ENCODE data around the gene ZNF691. TPM values are rescaled to one million over a fixed set of nuclear protein-coding genes. Genes with fewer than 3 reads are reported as not detected.
A peak's percentile ranks its signal among the peaks of the same experiment; 100 is the strongest.

The ZNF691 gene, protein sequence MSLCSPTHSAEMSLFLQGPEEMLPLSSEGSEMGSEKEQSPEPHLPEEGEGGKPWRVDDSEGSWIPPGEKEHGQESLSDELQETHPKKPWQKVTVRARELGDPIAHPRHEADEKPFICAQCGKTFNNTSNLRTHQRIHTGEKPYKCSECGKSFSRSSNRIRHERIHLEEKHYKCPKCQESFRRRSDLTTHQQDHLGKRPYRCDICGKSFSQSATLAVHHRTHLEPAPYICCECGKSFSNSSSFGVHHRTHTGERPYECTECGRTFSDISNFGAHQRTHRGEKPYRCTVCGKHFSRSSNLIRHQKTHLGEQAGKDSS
- 4.3 and 7.4 TPM in 2 replicates for total RNA-seq (2014; rRNA removed)
- Bru-seq, nascent RNA = percentile 68 among the genes with signal in this experiment
- percentile 53 among the genes with signal in this experiment for BruChase-seq, experiment 1, labeled RNA remaining after a 6-hour chase
- BruChase-seq, experiment 2, labeled RNA remaining after a 2-hour chase = percentile 68 among the genes with signal in this experiment
- long read RNA-seq, transcript ZNF691-206 (2 exons, 1,577 nt) = major isoform, 7 of 20 reads
- long read RNA-seq, transcript ZNF691-201 (4 exons, 1,910 nt) = major isoform, 7 of 20 reads
- long read RNA-seq, partial matches to known transcripts = 1 of 20 reads
- long read RNA-seq, other reads (novel, unspliced or antisense) = 4 of 20 reads

- no TSS peak for BruUV-seq (replicated peaks)
Observed at GRCh38 chr1:42846257-42847110, at the start of gene ZNF691. Gene ZNF691, plus strand, starts transcription at chr1:42846613. Its CDS starts 3,046 bp downstream, at chr1:42849659.

GRCh38 chr1:42797414-42797813, 49.0 kb upstream of the ZNF691 start:
- CTCF ChIA-PET = no interaction called here
- no peaks in the 10 kb centered on the region for H3K9me2 ChIP-seq (replicated peaks; ENCODE audit: low read length)
- DNase-seq = no peak
- POLR2A ChIA-PET (ENCODE audit: unreplicated experiment) = no interaction called here
- H3K4me1 ChIP-seq (ENCODE audit: insufficient read depth, low read length) = no peaks in the 10 kb centered on the region
- H3K9me3 ChIP-seq (ENCODE audit: low read length) = no peaks in the 10 kb centered on the region
- no peak for ATAC-seq
- H3K27me3 ChIP-seq (ENCODE audit: low read length) = no peaks in the 10 kb centered on the region
- H3K79me2 ChIP-seq (ENCODE audit: low read length) = no peaks in the 10 kb centered on the region
- H2AFZ ChIP-seq (ENCODE audit: low read length) = no peak overlapping the region
- TF ChIP-seq, protein P1, sequence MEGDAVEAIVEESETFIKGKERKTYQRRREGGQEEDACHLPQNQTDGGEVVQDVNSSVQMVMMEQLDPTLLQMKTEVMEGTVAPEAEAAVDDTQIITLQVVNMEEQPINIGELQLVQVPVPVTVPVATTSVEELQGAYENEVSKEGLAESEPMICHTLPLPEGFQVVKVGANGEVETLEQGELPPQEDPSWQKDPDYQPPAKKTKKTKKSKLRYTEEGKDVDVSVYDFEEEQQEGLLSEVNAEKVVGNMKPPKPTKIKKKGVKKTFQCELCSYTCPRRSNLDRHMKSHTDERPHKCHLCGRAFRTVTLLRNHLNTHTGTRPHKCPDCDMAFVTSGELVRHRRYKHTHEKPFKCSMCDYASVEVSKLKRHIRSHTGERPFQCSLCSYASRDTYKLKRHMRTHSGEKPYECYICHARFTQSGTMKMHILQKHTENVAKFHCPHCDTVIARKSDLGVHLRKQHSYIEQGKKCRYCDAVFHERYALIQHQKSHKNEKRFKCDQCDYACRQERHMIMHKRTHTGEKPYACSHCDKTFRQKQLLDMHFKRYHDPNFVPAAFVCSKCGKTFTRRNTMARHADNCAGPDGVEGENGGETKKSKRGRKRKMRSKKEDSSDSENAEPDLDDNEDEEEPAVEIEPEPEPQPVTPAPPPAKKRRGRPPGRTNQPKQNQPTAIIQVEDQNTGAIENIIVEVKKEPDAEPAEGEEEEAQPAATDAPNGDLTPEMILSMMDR (conservative IDR thresholded peaks at IDR 0.05; ENCODE audit: low read depth, low read length) = no peak
- TF ChIP-seq EZH2phosphoT487 (IDR thresholded peaks at IDR 0.05; ENCODE audit: borderline replicate concordance, low read length) = no peak
- TF ChIP-seq EZH2 (IDR thresholded peaks at IDR 0.05; ENCODE audit: low read length, unreplicated experiment) = no peak
- H3K36me3 ChIP-seq (ENCODE audit: low read depth, low read length) = no peaks in the 10 kb centered on the region
- no peaks in the 10 kb centered on the region for H3F3A ChIP-seq (ENCODE audit: low read length, unreplicated experiment)
- no peak overlapping the region for H3K9ac ChIP-seq (ENCODE audit: low read length)
- intact Hi-C loops (cut with micrococcal nuclease) = no loop called here
- H4K20me1 ChIP-seq (ENCODE audit: low read length) = no peaks in the 10 kb centered on the region
- H3K4me3 ChIP-seq (ENCODE audit: low read length) = no peak overlapping the region
- no peak overlapping the region for H3K27ac ChIP-seq (ENCODE audit: low read length)
- no peak overlapping the region for H3K4me2 ChIP-seq (ENCODE audit: low read length)
- no TSS peak for BruUV-seq (replicated peaks)

More at GRCh38 chr1:42846257-42847110, at the start of gene ZNF691:
- Histone ChIP-seq H3F3A (ENCODE audit: low read length, unreplicated experiment) (no peaks in the 10 kb centered on the region), H2AFZ (ENCODE audit: low read length) (peak within 1 kb of the TSS; percentile 95), H3K4me1 (ENCODE audit: insufficient read depth, low read length) (peaks cover 23% of the 10 kb centered on the region), H3K9me3 (ENCODE audit: low read length) (no peaks in the 10 kb centered on the region), H3K9me2 (replicated peaks; ENCODE audit: low read length) (no peaks in the 10 kb centered on the region), H3K27me3 (ENCODE audit: low read length) (no peaks in the 10 kb centered on the region), H3K9ac (ENCODE audit: low read length) (peak within 1 kb of the TSS; percentile 80), H3K79me2 (ENCODE audit: low read length) (peaks cover 17% of the 10 kb centered on the region), H3K4me3 (ENCODE audit: low read length) (peak within 1 kb of the TSS; percentile 79), H3K27ac (ENCODE audit: low read length) (no peak within 1 kb of the TSS), H3K36me3 (ENCODE audit: low read depth, low read length) (peaks cover 6% of the 10 kb centered on the region; the same call in 1 of the 2 replicates), H3K4me2 (ENCODE audit: low read length) (peak within 1 kb of the TSS; percentile 89), H4K20me1 (ENCODE audit: low read length) (no peaks in the 10 kb centered on the region)
- TF ChIP-seq, protein P1 (conservative IDR thresholded peaks at IDR 0.05; ENCODE audit: low read depth, low read length) = peak; percentile 47; the same call in 1 of the 2 replicates
- no peak for TF ChIP-seq EZH2phosphoT487 (IDR thresholded peaks at IDR 0.05; ENCODE audit: borderline replicate concordance, low read length)
- ChIA-PET CTCF (interaction anchor here (0.6 to 0.9 kb wide), 2 partner anchors 227 to 549 kb away, joined by 3 to 5 read pairs; no protein-coding TSS in a partner anchor), POLR2A (ENCODE audit: unreplicated experiment) (interaction anchor here (0.5 to 0.9 kb wide), 4 partner anchors 18 to 1181 kb away, joined by 3 to 5 read pairs (median 4); partner anchors contain the start of genes ERMAP and SVBP)
- ATAC-seq = peak; percentile 99
- peak; percentile 97 for DNase-seq
- intact Hi-C loops (cut with micrococcal nuclease) = no loop called here
